Measurements from ENCODE around the gene ANKRD30B. TPM values are rescaled to one million over a fixed set of nuclear protein-coding genes. Genes with fewer than 3 reads are reported as not detected.
"Not testable (repeated sequence)": the region's sequence is repeated elsewhere in the genome, so short reads cannot be mapped to it uniquely, and the experiment has no call there.

The ANKRD30B gene
- total RNA-seq, 1 experiment from 2014 or later: not detected

DNA sequence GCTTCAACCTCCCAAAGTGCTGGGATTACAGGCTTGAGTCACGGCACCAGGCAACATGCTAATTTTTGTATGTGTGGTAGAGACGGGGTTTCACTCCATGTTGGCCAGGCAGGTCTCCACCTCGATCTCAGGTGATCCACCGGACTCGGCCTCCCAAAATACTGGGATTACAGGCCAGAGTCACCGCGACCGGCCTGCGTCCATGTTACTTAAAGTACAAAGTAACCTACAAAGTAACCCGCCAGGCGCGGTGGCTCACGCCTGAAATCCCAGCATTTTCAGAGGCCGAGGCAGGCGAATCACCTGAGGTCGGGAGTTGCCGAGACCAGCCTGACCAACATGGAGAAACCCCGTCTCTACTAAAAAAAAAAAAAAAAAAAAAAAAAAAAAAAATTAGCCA lies 1.1 kb upstream of the ANKRD30B start:
- intact Hi-C loops (cut with micrococcal nuclease): no loop called here
- CTCF ChIA-PET: no interaction called here
- H3K4me3 Mint-ChIP-seq (ENCODE audit: unreplicated experiment): no peak overlapping the region

DNA sequence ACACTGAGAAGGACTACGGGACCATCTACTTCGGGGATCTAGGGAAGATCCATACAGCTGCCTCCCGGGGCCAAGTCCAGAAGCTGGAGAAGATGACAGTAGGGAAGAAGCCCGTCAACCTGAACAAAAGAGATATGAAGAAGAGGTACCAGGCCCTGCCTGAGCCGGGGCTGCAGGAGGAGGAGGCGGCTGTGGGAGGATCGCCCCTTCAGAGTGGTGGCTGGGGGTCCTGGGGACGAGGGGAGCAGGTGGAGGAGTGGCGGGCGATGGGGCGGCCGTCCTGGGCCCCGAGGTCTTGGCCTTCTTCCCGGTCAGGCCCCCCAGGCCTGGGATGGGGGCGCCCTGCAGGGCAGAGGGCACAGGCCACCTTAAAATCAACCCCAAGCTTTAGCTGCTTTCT lies 524 bp downstream of the ANKRD30B start:
- Mint-ChIP-seq H3K36me3 (ENCODE audit: insufficient read depth, unreplicated experiment) (no peaks in the 10 kb centered on the region), H3K27me3 (ENCODE audit: insufficient read depth, unreplicated experiment) (no peaks in the 10 kb centered on the region), H3K27ac (ENCODE audit: low read depth, unreplicated experiment) (no peak overlapping the region), H3K4me1 (ENCODE audit: insufficient read depth, unreplicated experiment) (no peaks in the 10 kb centered on the region), H3K9me3 (ENCODE audit: unreplicated experiment) (no peaks in the 10 kb centered on the region), H3K4me3 (ENCODE audit: unreplicated experiment) (no peak overlapping the region)
- no peak for TF ChIP-seq CTCF (IDR thresholded peaks at IDR 0.05; ENCODE audit: unreplicated experiment)
- no TSS peak for BruUV-seq (replicated peaks)
- no peak for DNase-seq (ENCODE audit: unreplicated experiment)
- intact Hi-C loops (cut with micrococcal nuclease): no loop called here
- POLR2A ChIA-PET: no interaction called here
- CTCF ChIA-PET: no interaction called here

More for the DNA sequence above, 1.1 kb upstream of the ANKRD30B start:
- Mint-ChIP-seq H3K27me3 (ENCODE audit: insufficient read depth, unreplicated experiment) (no peaks in the 10 kb centered on the region), H3K36me3 (ENCODE audit: insufficient read depth, unreplicated experiment) (no peaks in the 10 kb centered on the region), H3K4me1 (ENCODE audit: insufficient read depth, unreplicated experiment) (no peaks in the 10 kb centered on the region), H3K27ac (ENCODE audit: low read depth, unreplicated experiment) (no peak overlapping the region), H3K9me3 (ENCODE audit: unreplicated experiment) (no peaks in the 10 kb centered on the region)
- TF ChIP-seq CTCF (IDR thresholded peaks at IDR 0.05; ENCODE audit: unreplicated experiment): no peak
- no peak for DNase-seq (ENCODE audit: unreplicated experiment)
- BruUV-seq (replicated peaks): no TSS peak
- POLR2A ChIA-PET: no interaction called here

DNA sequence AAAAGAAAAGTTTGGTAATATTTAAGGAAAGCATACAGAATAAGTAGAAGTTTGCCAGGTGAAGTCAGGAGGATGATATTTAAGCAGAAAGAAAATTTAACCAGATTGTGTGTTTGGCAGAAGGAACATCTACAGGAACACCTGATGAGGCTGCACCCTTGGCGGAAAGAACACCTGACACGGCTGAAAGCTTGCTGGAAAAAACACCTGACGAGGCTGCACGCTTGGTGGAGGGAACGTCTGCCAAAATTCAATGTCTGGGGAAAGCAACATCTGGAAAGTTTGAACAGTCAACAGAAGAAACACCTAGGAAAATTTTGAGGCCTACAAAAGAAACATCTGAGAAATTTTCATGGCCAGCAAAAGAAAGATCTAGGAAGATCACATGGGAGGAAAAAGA lies 15.6 kb downstream of the ANKRD30B start:
- H3K4me1 Mint-ChIP-seq (ENCODE audit: insufficient read depth, unreplicated experiment): peaks cover 18% of the 10 kb centered on the region
- POLR2A ChIA-PET; H3K27me3 Mint-ChIP-seq (ENCODE audit: insufficient read depth, unreplicated experiment); BruUV-seq (replicated peaks); H3K36me3 Mint-ChIP-seq (ENCODE audit: insufficient read depth, unreplicated experiment); H3K9me3 Mint-ChIP-seq (ENCODE audit: unreplicated experiment); intact Hi-C loops (cut with micrococcal nuclease); H3K27ac Mint-ChIP-seq (ENCODE audit: low read depth, unreplicated experiment); H3K4me3 Mint-ChIP-seq (ENCODE audit: unreplicated experiment); DNase-seq (ENCODE audit: unreplicated experiment); CTCF ChIA-PET: not testable (repeated sequence)

- Mint-ChIP-seq H3K36me3 (ENCODE audit: insufficient read depth, unreplicated experiment) (no peaks in the 10 kb centered on the region), H3K27ac (ENCODE audit: low read depth, unreplicated experiment) (peak overlapping the region; percentile 69), H3K4me1 (ENCODE audit: insufficient read depth, unreplicated experiment) (peaks cover 16% of the 10 kb centered on the region), H3K4me3 (ENCODE audit: unreplicated experiment) (no peak overlapping the region), H3K9me3 (ENCODE audit: unreplicated experiment) (no peaks in the 10 kb centered on the region), H3K27me3 (ENCODE audit: insufficient read depth, unreplicated experiment) (no peaks in the 10 kb centered on the region)
- intact Hi-C loops (cut with micrococcal nuclease): no loop called here
- POLR2A ChIA-PET: no interaction called here
- TF ChIP-seq CTCF (IDR thresholded peaks at IDR 0.05; ENCODE audit: unreplicated experiment): no peak
- BruUV-seq (replicated peaks): no TSS peak
- CTCF ChIA-PET: no interaction called here
- peak; percentile 47 for DNase-seq (ENCODE audit: unreplicated experiment)
Observed at GRCh38 chr18:14767474-14767873, 19.5 kb downstream of the ANKRD30B start.

- no peak for TF ChIP-seq CTCF (IDR thresholded peaks at IDR 0.05; ENCODE audit: unreplicated experiment)
- no TSS peak for BruUV-seq (replicated peaks)
- ChIA-PET POLR2A (no interaction called here), CTCF (no interaction called here)
- no peaks in the 10 kb centered on the region for H3K36me3 Mint-ChIP-seq (ENCODE audit: insufficient read depth, unreplicated experiment)
- H3K27me3 Mint-ChIP-seq (ENCODE audit: insufficient read depth, unreplicated experiment): no peaks in the 10 kb centered on the region
- DNase-seq (ENCODE audit: unreplicated experiment): no peak
- H3K9me3 Mint-ChIP-seq (ENCODE audit: unreplicated experiment): no peaks in the 10 kb centered on the region
- H3K4me3 Mint-ChIP-seq (ENCODE audit: unreplicated experiment): no peak overlapping the region
- H3K27ac Mint-ChIP-seq (ENCODE audit: low read depth, unreplicated experiment): peak overlapping the region; percentile 69
- intact Hi-C loops (cut with micrococcal nuclease): no loop called here
- peaks cover 16% of the 10 kb centered on the region for H3K4me1 Mint-ChIP-seq (ENCODE audit: insufficient read depth, unreplicated experiment)
Observed at GRCh38 chr18:14768241-14768640, 20.3 kb downstream of the ANKRD30B start.
